ENCODE results near the gene MTF2.

The MTF2 gene

DNA sequence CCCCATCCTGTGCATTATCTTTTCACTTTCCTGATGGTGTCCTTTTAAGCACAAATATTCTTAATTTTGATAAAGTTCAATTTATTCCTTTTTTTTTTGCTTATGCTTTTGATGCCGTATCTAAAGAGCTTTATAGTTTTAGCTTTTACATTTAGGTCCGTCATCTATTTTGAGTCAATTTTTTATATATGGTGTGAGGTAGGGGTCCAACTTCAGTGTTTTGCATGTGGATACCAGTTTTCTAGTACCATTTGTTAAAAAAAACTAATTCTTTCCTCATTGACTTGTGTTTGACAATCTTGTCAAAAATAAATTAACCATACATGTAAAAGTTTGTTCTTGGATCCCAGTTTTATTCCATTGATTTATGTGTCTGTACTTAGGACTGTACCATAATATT, 4.9 kb downstream of the MTF2 start:
- DNase-seq (ENCODE audit: low read depth): no peak

DNA sequence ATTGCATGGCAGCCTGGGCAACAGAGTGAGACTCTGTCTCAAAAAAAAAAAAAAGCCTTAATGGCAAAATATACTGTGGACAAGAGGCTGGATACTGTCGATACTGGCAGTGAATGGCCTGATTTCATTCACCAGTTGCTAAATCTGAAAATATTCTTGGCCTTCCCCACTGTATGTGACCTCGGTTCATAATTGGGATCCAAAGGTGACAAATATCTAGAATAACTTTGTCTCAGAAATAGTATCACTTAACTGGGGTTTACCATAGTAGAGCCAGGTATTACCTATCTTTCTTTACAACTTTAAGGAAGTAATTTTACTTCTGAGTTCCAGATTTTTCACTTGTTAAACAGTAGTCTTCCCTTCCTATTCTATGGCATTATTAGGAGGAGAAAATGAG, 8.4 kb downstream of the MTF2 start:
- DNase-seq (ENCODE audit: low read depth): no peak

DNA sequence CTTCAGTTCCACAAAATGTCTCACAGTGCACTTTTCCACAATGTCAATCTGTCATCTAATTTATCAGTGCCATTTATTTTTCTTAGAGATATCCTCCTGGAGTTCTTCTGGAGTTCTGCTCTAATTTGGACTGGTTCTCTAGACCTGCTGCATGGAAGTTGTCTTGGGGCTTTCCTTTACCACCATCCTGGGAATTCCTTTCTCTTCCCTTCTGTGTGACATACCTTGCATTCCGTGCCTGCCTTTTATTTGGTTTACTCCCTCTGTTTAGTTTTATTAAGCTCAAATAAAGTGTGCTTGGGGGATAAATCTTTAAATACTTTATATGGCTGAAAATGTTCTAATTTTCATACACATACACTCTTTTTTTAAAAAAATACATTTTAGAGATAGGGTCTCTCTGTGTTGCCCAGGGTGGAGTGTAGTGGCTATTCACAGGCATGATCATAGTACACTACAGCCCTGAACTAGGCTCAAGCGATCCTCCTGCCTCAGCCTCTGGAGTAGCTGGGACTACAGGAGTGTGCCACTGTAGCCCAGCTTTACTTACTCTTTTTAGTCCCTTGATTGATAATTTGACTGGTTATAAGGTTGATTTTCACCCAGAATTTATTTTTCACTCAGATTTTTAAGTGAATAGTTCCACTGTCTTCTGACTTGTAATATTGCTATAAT, 14.4 kb downstream of the MTF2 start:
- no peak for DNase-seq (ENCODE audit: low read depth)

DNA sequence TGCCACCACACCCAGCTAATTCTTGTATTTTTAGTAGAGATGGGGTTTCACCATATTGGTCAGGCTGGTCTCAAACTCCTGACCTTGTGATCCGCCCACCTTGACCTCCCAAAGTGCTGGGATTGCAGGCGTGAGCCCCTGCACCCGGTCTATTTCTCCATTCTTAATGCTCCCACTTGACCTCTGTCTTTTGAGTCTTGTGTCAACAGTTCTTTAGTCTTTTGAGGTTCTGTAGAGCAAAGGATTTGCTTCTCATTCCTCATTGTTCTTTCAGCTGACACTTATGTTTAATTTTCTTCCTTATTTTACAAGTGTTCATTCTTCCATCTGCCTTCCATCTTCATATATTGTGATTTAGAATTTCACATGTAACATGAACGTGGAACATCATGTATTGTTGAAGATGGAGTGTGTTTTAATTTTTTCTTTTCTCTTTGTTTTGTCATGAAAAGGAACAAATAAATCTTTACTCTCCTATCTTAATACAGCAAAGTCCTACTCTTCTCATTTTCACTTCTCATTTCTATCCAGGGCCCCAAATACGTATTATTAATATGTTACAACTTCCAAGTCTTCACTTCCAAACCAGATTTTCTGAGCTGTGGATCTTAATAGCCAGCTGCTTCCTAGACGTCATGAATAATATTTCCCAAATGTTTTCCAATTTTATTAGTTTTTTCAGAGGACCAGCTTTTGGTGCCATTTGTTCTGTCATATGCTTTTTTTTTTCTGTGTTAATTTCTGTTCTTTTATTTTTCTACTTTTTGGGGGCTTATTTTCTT, 16.9 kb downstream of the MTF2 start:
- DNase-seq (ENCODE audit: low read depth): no peak

DNA sequence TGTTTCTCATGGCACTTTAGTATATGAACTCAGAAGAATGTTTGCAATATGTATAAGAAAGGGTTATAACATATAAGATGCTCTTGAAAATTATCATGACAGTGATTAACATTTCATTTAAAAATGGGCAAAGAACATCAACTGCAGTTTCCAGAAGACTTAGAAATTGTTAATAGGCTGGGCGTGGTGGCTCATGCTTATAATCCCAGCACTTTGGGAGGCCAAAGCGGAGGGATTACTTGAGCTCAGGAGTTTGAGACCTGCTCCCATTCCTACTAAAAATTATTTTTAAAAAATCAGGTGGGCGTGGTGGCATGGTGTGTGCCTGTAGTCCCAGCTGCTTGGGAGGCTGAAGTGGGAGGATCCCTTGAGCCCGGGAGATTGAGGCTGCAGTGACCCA, 23.1 kb downstream of the MTF2 start:
- no peak for DNase-seq (ENCODE audit: low read depth)

DNA sequence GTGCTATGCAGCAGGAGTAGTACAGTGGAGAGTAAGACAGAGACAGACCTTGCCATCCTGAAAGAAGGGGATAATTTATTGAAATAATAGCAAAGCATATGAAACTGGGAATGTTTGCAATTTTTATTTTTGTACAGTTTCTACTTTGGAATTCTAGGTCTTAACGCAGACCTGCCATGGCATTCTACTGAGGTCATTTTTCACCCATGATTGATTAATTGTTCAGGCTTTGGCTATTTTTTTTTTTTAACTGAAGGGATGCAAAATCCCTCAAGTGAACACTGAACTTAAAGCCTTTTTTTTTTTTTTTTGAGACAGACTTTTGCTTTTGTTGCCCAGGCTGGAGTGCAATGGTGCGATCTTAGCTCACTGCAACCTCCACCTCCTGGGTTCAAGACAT, 27.1 kb downstream of the MTF2 start:
- no peak for DNase-seq (ENCODE audit: low read depth)

DNA sequence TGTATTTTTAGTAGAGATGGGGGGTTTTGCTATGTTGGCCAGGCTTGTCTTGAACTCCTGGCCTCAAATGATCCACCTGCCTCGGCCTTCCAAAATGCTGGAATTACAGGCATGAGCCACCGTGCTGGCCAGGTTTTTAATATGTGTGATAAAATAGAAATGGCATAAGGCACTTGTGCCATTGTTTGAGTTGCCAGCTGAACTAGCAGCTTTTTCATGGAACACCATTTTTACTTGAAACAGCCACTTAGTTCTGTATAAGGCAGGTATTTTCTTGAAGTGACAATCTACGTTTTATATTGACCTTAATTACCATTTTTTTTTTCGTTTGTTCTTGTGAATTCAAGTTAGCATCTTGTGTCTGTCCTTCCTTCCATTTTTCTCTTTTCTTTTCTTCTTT, 28.3 kb downstream of the MTF2 start:
- no peak for DNase-seq (ENCODE audit: low read depth)

DNA sequence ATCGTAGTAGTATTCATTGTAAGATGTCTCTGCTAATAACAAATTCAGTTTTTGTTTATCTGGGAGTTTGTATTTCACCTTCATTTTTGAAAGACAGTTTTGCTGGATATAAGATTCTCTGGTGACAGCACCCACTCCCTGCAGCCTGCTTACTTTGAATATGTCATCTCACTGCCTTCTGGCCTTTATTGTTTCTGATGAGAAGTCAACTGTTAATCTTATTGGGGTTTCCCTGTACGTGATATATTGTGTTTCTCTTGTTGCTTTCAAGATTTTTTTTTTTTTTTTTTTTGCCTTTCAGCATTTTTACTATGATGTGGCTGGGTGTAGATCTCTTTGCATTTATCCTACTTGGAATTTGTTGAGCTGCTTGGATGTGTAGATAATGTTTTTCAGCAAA, 29.3 kb downstream of the MTF2 start:
- no peak for DNase-seq (ENCODE audit: low read depth)

DNA sequence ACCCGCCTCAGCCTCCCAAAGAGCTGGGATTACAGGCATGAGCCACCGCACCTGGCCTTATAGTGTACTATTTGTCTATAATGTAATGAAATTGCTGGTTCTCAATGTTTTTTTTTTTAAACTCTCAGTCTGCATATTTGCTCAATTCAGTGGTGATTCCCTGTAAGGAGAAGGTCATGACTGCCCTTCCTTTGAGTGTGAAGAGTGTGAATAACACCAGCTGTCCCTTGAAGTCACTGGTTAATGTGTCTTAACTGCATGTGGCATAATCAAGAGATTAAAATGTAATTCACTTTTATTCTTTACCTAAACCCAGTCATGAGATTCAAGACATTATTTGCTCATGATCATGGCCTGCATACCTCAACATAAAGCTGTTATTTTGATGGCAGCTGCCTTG, 30.5 kb downstream of the MTF2 start:
- no peak for DNase-seq (ENCODE audit: low read depth)

DNA sequence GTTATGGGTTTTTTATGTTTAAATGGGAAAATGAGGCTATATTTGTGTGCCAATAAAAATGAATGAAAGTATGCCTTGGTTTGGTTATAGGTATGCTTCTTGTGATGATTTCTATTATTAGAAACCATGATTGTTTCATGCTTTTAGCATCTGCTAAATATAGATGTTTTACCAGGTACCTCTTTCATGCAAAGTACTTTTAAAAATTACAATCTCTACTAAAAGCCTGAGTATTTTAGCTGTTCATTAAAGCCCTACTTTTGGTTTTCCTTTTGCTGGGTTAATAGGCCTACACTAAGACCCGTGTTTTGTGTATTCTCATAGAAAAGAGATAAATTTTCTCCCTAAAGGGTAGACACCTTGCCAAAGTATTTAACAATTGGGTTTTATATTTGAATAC, 32.0 kb downstream of the MTF2 start:
- DNase-seq (ENCODE audit: low read depth): no peak

DNA sequence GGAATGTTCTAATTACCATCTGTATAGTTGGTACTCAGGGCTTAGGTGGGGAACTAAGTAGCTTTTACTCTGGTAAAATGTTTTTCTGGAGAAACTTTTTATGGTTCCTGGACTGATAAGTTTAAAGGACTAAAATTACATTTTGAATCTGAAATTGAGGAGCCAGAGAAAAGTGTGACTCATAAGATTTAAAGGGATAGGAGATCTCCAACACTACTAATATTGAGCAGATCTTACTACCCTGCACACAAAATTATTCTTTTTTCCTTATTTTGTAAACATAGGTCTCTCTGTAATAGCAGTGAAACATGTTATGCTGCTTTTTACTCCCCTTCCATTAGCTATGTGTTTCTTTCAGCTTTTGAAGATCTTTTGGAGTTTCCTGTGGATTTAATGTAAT, 32.5 kb downstream of the MTF2 start:
- no peak for DNase-seq (ENCODE audit: low read depth)

DNA sequence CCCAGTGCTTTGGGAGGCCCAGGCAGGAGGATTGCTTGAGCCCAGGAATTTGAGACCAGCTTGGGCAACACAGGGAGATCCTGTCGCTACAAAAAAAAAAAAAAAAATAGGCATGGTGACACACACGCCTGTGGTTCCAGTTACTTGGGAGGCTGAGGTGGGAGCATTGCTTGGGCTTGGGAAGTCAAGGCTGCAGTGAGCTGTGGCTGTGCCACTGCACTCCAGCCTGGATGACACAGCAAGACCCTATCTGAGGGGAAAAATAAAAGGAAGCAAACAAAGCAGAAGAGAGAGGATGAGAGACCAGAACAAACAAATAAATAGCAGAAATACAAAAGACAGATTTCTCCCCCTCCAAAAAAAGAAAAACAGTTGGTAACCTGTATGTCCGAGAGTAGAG, 34.0 kb downstream of the MTF2 start:
- DNase-seq (ENCODE audit: low read depth): no peak

DNA sequence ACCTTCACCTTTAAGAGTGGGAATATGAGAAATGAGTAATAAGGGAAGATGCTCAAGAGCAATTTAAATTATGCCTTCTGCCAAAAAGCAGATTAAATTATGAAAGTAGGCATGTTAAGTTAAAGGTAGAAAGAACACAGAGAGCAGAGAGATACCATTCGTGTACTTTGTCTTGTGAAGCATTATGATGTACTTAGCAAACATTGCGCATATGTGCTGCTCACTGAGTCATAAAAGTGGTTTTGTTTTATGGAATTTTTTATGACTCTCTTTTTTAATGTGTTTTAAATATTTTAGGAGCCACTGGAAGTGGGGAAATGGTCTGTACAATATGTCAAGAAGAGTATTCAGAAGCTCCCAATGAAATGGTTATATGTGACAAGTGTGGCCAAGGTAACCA, 35.3 kb downstream of the MTF2 start:
- no peak for DNase-seq (ENCODE audit: low read depth)

DNA sequence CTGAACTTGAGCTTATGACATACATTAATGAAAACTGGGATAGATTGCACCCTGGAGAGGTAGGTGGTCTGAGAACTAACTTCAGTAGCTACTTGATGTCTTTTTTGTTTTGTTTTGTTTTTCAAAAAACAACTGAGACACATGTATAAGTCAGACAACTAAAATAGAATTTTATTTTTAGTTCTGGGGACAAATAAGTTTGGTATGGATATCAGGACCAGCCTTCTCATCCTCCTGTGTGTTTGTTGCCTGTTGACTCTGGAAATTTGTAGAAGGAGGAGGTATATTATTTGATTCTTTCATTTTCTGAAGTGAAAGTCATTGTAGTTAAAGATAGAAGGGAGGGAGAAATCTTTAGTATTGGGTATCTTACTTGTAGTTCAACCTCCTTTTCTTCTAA, 41.5 kb downstream of the MTF2 start:
- DNase-seq (ENCODE audit: low read depth): no peak

DNA sequence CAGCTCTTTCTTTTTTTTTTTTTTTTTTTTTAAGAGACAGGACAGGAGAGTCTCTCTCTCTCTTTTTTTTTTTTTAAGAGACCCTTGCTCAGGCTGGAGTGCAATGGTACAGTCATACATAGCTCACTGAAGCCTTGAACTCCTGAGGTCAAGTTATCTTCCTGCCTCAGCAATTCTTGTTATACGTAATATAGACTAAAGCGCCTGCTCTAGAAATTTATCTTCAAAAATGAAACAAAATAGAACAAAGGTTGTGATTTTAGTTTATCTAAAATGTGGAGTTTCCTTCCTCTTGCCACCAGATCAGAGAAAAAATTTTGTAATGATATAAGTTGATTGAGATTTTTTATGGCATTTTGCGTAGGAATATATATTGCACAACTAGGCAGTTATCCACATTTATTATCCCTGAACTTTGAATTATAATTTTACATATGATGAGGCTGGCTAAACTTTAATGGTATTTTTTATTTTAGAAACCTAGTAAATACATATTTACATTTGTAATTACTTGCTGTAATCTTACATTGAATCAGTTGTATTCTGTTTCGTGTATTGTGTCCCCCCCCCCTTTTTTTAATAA, 44.2 kb downstream of the MTF2 start:
- DNase-seq (ENCODE audit: low read depth): no peak

DNA sequence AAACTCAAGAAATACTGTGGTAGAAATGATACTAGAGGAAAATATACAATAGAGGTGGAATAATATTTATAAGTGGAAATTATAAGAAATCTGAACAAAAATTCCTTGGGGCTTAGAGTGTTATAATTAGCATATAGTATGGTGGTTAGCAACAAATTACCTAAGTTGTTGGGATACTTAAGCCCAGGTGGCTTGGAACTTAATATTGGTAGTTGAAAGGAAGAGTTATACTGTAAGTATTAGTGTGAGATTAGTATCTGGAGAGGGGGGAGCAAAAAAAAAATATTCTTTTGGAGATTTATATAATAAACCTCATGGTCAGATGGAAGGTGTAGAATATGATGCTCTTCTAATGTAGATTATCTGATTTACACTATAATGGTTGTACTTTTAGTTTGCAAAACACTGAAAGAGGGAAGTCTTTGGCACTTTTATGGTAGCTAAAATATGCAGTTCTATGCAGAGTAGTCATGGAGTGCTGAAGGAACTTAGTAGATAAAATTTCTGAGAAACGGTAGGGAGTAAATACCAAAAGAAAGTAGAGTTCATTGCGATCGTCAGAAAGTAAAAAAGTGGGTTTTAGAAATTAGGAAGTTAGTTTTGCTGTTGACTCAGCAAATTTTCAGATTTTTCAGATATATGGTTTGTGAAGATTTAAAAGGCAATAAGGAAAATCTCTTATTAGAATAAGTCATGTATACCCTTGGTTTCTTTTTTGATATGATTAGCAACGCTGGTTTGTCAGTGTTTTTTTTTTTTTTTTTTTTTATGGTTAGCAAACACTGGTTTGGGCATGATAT, 45.7 kb downstream of the MTF2 start:
- DNase-seq (ENCODE audit: low read depth): no peak

DNA sequence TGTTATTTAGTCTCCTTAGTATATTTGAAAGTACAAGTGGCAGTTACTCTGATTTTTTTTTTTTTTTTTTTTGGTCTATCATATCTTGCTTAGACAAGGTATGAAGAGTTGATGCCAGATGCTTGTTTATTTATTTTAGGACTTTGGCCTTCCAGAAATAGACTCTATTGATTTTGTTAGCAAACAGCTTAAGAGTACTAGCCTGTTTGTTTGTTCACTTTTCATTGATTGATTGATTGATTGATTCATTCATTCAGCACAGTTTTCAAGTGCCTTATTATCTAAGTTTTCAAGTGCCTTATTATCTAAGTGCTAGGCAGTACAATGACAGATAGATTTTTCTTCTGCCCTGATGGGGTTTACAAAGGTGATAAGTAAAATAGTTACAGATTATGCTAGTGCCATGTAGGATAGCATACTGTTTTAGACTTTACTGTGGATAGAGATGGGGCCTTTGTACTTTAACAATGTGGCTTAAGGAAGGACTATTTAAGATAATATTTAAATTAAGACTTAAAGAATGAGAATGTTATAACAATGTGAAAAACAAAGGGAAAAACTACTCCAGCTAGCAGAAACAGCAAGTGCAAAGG, 50.5 kb downstream of the MTF2 start:
- no peak for DNase-seq (ENCODE audit: low read depth)

DNA sequence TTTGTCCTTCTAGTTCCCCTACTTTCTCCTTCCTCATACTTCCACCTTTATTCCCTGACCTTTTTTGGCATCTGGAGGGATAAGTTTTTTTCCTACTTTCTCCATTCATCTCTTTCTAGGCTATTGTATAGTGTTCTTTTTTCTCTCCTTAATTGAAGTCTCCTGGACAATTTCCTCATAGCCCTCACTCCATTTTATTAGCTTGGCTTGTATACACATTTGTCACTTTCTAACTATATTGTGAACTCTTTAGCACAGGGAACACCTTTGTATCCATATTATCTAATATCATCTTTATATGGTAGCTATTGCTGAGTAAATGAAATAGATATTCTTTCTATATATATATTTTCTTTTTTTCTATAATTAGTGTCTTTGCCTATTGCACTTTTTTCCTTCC, 53.6 kb downstream of the MTF2 start:
- DNase-seq (ENCODE audit: low read depth): no peak

DNA sequence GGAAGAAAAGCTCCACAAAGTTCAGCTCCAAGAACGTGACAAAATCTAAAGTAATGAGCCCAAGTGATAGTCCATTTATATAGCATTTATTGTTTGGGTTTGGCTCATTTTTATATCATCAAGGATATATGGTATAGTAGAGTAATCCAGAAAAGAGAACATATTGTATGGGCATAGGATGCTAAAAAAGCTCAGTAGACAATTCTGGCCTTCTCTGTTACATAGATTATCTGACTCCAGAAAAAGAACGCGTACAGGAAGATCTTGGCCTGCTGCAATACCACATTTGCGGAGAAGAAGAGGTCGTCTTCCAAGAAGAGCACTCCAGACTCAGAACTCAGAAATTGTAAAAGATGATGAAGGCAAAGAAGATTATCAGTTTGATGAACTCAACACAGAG, 57.4 kb downstream of the MTF2 start:
- no peak for DNase-seq (ENCODE audit: low read depth)

DNA sequence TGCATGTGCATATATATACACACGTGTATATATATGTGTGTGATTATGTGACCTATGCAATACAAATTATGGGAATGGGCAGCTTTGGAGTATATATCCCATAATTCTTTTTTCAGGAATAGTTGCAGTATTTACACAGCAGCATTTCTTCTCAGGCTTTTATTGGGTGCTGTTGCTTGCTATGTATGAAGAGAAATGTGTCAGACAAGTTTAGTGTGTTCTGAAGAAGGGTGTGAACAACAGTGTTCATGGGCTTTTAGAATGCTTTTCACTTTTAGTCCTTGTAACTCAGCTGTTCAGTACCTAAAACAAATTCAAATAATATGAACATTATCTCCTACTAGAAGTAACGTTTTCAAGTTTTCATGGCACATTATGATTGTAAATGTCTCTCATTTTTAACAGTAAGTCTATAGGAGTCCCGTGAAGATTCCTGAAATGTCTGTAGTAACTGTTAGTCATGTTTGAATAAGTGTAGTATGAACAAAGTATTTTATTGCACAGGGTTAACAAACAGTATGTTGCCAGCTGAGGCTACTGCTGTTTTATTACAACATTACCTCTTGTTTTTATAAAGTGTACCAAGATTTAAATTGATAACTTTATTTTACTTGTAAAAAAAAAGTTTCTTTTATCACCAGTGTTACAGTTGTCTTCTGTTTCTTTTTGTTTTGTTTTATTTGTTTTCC, 58.7 kb downstream of the MTF2 start:
- DNase-seq (ENCODE audit: low read depth): no peak

DNA sequence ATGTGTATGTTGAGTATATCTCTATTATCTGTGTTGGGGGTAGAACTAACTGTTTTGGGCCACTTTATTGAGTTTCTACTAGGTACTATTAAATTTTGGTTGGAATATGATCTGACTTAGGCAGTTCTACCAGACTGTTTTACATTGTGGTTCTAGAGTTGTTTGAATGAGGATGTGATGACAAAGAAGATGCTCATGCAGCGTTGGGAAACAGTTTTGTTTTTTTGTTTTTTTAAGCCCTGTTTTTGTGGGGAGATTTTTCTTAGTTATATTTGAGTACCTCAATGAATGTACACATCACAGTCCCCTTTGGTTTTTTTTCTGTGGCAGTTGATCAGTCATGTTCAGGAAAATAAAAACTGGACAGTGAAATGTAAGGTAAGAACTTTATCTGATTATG, 61.0 kb downstream of the MTF2 start:
- DNase-seq (ENCODE audit: low read depth): no peak

DNA sequence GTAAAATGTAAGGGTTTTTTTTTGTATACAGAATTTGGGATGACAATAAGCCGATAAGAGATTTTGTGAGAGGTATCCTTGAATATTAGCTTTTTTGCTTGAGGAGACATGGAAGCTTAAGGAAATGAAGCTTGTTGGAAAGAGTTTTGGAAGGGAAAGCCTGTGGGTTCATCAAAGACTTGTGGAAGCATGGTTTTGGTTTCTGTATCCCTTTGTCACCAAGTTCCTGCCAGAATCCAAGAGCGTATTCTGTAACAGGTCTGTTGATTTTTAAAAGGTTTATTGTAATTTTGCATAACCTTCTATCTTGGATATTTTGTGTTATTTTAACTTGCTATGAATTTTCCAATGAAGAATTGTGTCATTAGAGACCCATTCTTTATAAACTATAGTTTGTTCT, 63.1 kb downstream of the MTF2 start:
- no peak for DNase-seq (ENCODE audit: low read depth)
